GM21526 (cell line): ENCODE results near the gene FHOD3.

Source experiments
- ATAC-seq: cut with Tn5 transposase; IDR thresholded peaks from one replicate; pipeline ENCODE4 v1.9.1; 2021; ENCODE audit warnings: moderate library complexity; ENCODE audit not compliant: unreplicated experiment, low FRiP score

FHOD3 gene

DNA sequence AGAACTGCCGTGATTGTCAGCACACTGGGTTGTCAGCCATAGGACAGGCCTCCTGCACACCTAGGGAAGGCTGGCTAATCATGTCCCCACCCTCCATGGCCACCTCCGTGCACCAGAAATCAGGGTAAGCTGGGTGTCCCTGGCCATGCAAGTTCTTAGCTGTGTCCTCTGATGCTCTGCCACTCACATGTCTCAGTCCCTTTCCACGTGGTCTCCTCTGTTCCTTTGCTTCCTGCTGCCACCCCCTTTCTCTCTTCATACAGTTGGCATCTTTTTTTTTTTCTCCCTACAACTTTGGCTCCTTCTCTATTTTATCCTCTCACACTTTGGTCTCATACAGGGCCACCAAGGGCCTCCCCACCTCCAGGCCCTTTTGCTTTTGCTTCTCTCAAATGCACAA is 377.6 kb downstream of the FHOD3 start:
- no peak for ATAC-seq

GRCh38 chr18:36675542-36675941 is 378.0 kb downstream of the FHOD3 start:
- no peak for ATAC-seq

GRCh38 chr18:36676629-36677028 is 379.1 kb downstream of the FHOD3 start:
- ATAC-seq: no peak

DNA sequence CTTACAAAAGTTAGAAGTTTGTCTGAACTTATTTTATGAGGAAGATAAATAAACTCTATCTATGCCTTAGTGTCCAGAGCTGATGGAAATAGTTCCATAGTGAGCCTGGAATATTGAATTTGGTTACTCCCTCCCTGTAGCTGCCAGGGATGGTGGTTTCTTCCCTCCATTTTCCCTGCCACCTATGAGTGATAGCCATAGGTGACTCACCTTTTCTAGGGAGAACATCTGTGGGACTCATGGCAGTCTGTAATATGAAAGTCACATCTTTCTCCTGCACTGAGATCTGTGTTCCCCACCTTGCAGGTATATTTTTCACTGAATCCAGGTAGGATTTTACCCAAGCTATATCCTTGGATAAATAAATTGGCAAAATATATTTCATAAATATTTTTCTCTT is 382.5 kb downstream of the FHOD3 start:
- no peak for ATAC-seq

DNA sequence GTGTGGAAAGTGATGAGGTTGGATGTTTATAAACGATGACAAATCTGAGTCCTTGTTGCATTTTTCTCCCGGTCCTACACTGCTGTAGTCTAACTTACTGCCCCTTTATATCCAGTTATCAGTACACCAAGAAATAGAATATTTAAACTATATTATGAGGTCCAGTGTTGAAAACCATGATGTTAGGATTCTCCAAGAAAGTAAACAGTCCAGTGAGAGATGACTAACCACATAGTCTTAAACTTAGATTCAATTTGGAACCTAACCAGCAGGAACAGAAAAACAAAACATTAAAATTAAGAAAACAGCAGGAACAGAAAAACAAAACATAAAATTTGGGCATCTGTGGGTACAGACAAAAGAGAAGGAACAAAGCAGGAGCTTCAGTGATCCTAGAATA is 388.1 kb downstream of the FHOD3 start:
- ATAC-seq: no peak

- no peak for ATAC-seq
Measured at GRCh38 chr18:36688020-36688965, 390.8 kb downstream of the FHOD3 start.

DNA sequence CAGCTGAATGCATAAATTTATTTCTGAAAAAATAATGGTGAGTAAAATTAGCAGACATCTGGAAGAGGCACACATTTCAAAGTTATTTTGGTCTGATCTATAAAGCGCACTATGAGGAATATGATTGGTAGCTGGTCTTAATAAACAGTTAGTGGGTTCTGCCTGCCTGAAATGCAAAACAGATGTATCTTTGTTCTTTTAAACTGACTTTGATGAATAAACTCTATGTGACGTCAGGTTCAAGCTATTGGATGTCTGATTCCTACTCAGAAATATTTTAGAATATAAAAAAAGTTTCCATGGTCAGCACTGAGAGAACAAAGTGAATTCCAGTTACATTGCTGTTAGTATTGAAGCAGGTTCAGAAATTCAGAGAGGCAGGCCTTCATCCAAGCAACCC is 394.9 kb downstream of the FHOD3 start:
- no peak for ATAC-seq

DNA sequence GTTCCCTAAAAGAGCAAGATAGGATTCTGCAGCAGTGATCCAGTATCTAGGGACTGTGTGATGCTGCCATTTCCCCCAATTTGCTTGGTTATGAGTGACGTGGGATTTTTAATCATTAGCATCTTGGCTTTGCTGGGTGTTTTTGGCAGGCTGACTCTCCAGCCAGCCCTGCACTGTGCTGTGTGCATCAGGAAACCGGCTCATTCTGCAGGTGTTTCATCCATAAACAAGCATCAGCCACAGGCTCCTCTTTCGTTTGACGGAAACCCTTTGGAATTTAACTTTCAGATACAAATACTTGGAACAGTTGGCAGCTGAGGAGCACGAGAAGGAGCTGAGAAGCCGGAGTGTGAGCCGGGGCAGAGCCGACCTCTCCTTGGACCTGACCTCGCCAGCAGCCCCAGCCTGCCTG is 395.4 kb downstream of the FHOD3 start:
- ATAC-seq: no peak

DNA sequence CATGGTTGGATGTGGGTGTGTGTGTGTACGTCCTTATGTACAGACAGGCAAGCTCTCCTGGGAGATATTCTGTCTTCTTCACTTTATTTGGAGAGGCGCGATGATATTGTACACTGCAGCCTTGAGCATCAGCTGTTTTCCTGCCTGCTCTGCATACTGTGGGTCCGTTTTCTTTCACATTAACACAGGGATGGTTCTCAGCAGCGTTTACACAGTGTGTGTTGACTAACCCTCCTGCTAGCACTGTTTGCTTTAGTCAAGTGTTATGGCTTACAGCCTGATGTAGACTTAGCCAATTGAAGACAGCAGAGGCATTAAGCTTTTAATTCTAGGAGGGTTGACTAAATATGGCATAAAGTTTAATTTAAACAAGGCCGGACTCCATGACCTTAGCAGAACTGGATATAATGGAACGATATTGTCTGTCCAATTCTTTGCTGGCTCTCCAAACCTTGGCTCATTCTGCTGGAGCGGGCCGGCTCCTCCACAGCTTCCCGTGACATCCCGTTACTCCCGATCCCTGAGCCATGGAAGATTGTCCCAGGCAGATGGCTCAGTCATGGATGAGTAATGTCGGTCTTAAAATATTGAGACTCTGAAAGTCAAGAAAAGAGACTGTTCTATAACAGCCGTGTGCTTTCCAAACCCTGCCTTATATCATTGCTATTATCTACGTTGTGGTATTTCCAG is 396.6 kb downstream of the FHOD3 start:
- ATAC-seq: no peak

DNA sequence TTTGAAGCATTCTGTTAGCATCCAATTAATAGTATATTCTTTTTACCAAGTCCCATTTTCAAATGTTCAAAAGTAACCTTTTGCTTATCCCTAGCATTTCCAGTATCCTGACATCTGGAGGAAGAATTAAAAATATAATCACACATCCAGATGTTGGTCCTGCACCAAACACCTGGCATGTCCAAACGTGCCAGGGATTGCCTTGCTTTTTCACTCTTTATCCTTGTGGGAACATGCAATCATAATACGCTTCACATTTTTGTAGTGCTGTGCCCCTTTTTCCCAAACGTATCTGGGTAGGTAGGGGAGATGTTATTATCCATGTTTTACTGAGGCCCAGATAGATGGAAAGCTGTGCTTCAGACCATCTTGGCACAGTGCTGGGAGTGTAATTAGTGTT is 398.3 kb downstream of the FHOD3 start:
- ATAC-seq: no peak

- no peak for ATAC-seq
Measured at GRCh38 chr18:36697905-36698304, 400.4 kb downstream of the FHOD3 start.

- no peak for ATAC-seq
Measured at GRCh38 chr18:36700955-36701354, 403.4 kb downstream of the FHOD3 start.

- ATAC-seq: no peak
Measured at GRCh38 chr18:36702401-36703013, 405.0 kb downstream of the FHOD3 start.

GRCh38 chr18:36704156-36704555 is 406.6 kb downstream of the FHOD3 start:
- no peak for ATAC-seq

DNA sequence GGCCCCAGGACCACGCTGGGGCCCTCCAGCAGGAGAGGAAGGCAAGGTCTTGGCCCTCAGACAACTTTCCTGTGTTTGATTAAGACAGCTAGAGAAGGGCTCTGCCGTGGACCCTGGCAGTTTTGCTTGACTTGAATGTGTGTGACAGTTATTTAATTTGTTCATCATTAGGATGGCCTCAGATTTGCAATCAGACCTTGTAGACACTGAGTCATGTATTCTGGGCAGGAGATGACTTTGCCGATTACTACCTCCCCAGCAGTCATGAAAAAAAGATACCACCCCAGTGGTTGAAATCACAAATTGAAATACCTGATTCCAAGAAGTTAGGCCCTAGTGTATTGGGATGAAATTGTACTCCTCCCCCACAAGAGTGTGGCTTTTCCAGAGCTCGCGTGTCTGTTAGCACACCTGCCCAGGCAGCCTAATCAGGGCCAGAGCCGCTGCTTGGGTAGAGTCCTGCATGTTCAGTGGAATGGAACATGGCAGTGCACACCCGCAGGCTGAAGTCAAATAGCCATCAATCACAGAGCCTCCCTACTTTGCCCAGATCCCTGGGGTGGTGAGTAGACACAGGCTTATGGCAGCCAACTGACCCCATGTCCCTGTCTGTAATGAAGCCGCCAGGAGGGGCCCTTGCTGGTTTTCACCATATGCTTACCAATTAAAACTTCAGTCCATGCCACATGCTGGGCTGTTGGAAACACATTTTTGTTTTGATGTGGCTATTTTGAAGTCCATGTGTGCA is 408.8 kb downstream of the FHOD3 start:
- no peak for ATAC-seq

- ATAC-seq: no peak
Measured at GRCh38 chr18:36708366-36708765, 410.9 kb downstream of the FHOD3 start.

GRCh38 chr18:36709315-36709714 is 411.8 kb downstream of the FHOD3 start:
- no peak for ATAC-seq

- no peak for ATAC-seq
Measured at GRCh38 chr18:36711014-36711725, 413.7 kb downstream of the FHOD3 start.

DNA sequence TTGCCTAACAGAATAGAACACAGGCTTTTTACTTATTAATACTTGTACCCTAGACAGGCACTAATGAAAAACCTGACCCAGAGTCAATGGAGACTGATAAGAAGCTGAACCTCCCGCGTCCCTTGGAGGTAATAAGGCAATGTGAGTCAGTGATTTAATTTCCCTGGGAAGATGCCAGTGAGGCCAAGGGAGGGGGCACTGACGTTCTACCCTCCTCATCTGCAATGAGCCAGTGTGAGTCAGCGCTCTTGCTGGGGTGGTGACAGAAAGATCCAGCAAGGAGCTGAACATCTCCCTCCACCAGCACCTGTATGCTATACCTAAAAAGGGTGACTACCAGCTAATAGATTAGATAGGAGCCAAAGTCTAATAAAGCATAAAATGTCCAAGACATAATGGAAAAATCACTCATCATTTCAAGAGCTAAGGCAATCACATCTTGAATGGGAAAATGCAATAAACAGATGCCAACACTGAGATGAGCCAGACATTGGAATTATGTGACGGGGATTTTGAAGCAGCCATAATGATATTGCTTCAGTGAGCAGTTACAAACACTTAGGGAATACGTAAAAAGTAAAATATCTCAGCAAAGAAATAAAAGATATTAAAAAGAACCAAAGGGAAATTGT is 414.4 kb downstream of the FHOD3 start:
- ATAC-seq: no peak

DNA sequence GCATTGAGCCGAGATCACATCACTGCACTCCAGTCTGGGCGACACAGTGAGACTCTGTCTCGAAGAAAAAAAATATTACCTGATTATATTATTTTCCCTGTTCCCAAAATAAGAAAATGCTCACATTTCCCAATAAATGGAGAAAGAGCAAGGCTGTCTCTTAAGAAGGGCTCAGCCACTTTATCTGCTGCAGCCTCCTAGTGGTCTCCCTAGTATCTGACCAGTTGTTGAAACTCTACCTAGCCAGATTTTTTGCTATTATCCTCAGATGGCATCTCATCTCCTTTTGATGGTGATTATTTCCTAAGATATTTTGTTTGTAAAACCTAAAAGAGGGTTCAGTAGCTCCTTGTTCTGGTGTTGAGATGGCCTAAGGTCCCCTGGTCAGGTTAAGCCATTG is 417.0 kb downstream of the FHOD3 start:
- ATAC-seq: no peak
